ENCODE results near the gene C8G.

Gene C8G

GRCh38 chr9:136982232-136983051 is 37.4 kb downstream of the C8G start, which contains the start of gene LCNL1:
LCNL1 (plus strand) TSS chr9:136982993; CDS start chr9:136983587, 594 bp downstream.
- no peak for DNase-seq (ENCODE audit: low read depth in 2 of 2)

DNA sequence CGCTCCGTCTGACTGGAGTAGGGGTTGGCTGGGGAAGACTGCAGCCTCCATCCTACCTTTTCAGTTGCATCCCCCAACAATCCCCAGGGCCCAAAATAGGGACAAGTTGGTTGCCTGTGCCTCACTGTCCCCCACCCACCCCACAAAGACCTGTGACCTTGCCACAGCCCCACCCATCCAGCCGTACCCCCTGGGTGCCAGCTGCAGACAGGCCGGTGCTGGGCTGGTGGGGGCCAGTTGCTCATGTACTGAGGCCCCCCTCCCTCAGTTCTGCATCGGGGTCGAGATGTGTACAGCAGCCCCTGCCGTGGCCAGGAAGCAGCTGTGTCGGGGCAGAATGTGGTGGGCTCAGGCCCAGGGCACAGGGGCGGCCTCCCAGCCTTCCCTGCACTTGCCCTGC is 38.1 kb downstream of the C8G start:
- DNase-seq (ENCODE audit: low read depth in 2 of 2), result no peak

- DNase-seq (ENCODE audit: low read depth in 2 of 2), result no peak
Measured at GRCh38 chr9:136983656-136984314, 38.7 kb downstream of the C8G start.

- DNase-seq (ENCODE audit: low read depth in 2 of 2), result no peak
Measured at GRCh38 chr9:136984464-136985026, 39.5 kb downstream of the C8G start.

GRCh38 chr9:136985027-136985602 is 40.1 kb downstream of the C8G start:
- no peak for DNase-seq (ENCODE audit: low read depth in 2 of 2)

- DNase-seq (ENCODE audit: low read depth in 2 of 2), result no peak
Measured at GRCh38 chr9:136985853-136986252, 40.8 kb downstream of the C8G start.

GRCh38 chr9:136988872-136989271 is 43.8 kb downstream of the C8G start:
- DNase-seq (ENCODE audit: low read depth in 2 of 2), result no peak

DNA sequence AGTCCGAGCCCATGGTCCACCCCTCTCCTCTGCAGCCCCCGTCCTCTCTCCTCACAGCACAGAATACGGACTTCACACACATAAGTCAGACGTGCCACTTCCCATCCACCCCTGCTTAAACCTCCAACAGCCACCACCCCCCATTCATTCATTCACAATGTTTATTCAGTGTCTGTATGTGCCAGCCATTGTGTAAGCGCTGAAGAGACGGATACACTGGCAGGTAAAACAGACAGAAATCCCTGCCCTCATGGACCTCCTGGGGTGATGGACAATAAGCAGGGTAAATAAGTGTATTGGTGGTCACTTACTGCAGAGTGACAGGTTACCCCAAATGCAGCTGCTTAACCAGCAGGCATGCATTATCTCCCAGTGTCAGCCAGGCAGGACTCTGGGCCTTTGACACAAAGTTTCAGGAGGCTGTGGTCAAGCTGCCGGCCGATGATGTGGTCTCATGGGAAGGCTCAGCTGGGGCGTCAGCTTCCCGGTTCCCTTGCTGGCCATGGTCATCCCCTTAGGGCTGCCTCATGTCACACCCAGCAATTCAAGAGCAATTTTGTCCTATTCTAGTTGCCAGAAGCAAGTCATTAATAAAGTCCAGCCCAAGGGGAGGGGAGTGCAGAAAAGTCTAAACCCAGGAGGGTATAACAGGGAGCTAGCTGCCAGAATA is 45.3 kb downstream of the C8G start:
- no peak for DNase-seq (ENCODE audit: low read depth in 2 of 2)

- peak; percentile 65 to 72 for DNase-seq (ENCODE audit: low read depth in 2 of 2)
Measured at GRCh38 chr9:136991993-136992818, 47.2 kb downstream of the C8G start, which contains the start of gene PAXX. PAXX (plus strand) TSS chr9:136992422; CDS start chr9:136992444, 22 bp downstream.

- DNase-seq (ENCODE audit: low read depth in 2 of 2), result no peak
Measured at GRCh38 chr9:136992819-136993369, 47.9 kb downstream of the C8G start.

DNA sequence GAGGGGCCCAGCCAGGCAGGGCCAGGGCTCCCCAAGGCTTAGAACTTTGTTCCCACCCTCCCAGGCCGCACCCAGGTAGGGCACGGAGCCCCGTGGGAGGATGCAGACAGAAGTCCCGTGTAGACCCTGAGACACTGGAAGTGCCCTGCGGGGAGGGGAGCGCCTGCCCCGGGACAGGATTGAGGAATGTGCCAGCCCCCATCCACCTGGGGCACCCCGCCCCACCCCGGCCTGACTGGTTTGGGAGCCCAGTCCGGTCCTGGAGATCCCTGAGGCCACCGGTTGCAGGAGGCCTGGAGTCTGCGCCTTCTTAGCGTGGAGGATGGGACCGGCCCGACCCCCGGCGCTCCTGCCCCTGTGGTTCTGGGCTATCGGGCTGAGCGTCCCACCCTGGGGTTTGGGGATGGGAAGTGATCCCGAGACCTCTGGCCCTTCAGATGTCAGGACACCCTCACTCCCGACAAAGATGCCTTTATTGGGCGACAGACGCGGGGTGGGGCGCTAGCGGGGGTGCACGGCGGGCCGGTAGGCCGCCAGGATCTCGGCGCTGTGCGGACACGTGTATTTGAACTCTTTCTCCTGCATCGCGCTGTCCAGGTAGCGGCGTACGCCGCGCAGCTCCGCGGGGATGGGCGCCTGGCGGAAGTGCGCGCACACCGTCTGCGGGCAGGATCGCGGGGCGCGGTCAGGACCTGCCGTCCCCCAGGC is 49.3 kb downstream of the C8G start:
- no peak for DNase-seq (ENCODE audit: low read depth in 2 of 2)

- no peak for DNase-seq (ENCODE audit: low read depth in 2 of 2)
Measured at GRCh38 chr9:136994888-136995230, 49.8 kb downstream of the C8G start.

- DNase-seq (ENCODE audit: low read depth in 2 of 2), result no peak
Measured at GRCh38 chr9:136995362-136995761, 50.3 kb downstream of the C8G start.

GRCh38 chr9:136995772-136996311 is 50.8 kb downstream of the C8G start:
- DNase-seq (ENCODE audit: low read depth in 2 of 2), result no peak
